Measurements from ENCODE around the gene MICAL3. TPM values are rescaled to one million over a fixed set of nuclear protein-coding genes. Genes with fewer than 3 reads are reported as not detected.

MICAL3 gene
- total and polyA plus RNA-seq, 2 of the 8 experiments (the other 6 are each of a cell fraction or from before 2014, with no cell fraction given): 8.3 to 41.8 TPM

DNA sequence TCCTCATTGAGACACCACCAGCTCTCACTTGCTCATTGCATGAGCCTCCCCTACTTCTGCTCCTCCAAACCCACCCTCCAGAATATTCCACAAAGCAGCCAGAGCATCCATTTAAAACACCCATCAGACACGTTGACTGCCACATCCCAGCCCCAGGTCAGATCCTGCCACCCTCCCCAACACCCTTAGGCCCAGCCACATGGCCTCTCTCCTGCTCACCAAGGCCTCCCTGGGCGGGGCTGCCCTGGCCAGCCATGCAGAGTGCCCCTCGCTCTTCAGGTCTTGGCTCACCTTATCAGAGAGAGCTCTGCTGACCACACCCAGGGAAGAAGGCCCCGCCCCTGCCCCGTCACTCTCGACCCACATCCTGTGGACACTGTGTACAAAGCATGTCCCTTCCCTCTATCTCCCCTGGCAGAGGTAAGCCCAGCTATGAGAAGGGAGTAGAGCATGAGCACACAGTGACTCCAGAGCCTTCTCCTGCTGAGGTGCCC is 106.8 kb downstream of the MICAL3 start:
- DNase-seq (ENCODE audit: low read depth in 1 of 2, low spot score in 2 of 2) (no peak), FAIRE-seq (no peak)
- Histone ChIP-seq H3K36me3 (ENCODE audit: control insufficient read depth in 2 of 4, insufficient read depth in 4 of 4, low read length in 3 of 4) (no peaks in the 10 kb centered on the region), H3K23me2 (ENCODE audit: low read depth, low read length) (no peaks in the 10 kb centered on the region), H3K9me3 (ENCODE audit: insufficient read depth in 2 of 2, low read depth in 1 of 2, low read length in 1 of 2) (no peaks in the 10 kb centered on the region), H2BK15ac (ENCODE audit: low read length) (no peak overlapping the region), H3K4me2 (ENCODE audit: insufficient read depth in 1 of 2, low read depth in 2 of 2, low read length in 2 of 2) (no peak overlapping the region), H3K4me1 (replicated peaks in 1 of 4; ENCODE audit: control insufficient read depth in 3 of 4, insufficient read depth in 4 of 4, low read length in 3 of 4) (peaks cover 13 to 30% (median 17%) of the 10 kb centered on the region in 4 experiments), H4K5ac (ENCODE audit: insufficient read length, low read depth, low read length) (no peak overlapping the region), H3K4me3 (ENCODE audit: extremely low read depth in 1 of 4, insufficient read depth in 2 of 4, low read depth in 3 of 4, low read length in 4 of 4) (no peak overlapping the region), H2BK5ac (ENCODE audit: low read depth, low read length) (no peak overlapping the region), H2AK5ac (ENCODE audit: low read depth, low read length) (no peak overlapping the region; the same call in 1 of the 2 replicates), H3K79me1 (ENCODE audit: low read depth, low read length) (peaks cover 18% of the 10 kb centered on the region; the same call in 1 of the 2 replicates), H4K20me1 (replicated peaks in 1 of 2; ENCODE audit: control insufficient read depth in 1 of 2, insufficient read depth in 2 of 2, low read length in 2 of 2) (peaks cover 6 to 27% of the 10 kb centered on the region in 2 experiments), H3K27ac (ENCODE audit: low read depth, low read length) (no peak overlapping the region), H2BK120ac (replicated peaks; ENCODE audit: low read depth, low read length) (no peak overlapping the region), H3K4ac (replicated peaks; ENCODE audit: insufficient read length, low read depth, low read length) (no peak overlapping the region), H3K14ac (ENCODE audit: insufficient read length) (no peak overlapping the region), H3K18ac (ENCODE audit: extremely low read depth, low read length) (no peak overlapping the region), H3K27me3 (replicated peaks in 1 of 4; ENCODE audit: control insufficient read depth in 3 of 4, extremely low read depth in 1 of 4, insufficient read depth in 3 of 4, low read length in 3 of 4) (no peaks in the 10 kb centered on the region), H2BK20ac (ENCODE audit: low read length) (no peak overlapping the region), H3K23ac (ENCODE audit: insufficient read length) (no peak overlapping the region), H2BK12ac (ENCODE audit: low read depth, low read length) (no peak overlapping the region), H3K79me2 (ENCODE audit: control insufficient read depth in 1 of 2, insufficient read depth in 2 of 2, low read length in 2 of 2) (peaks cover 0 to 62% of the 10 kb centered on the region in 2 experiments; a peak in 2 of 4 replicates), H3K9ac (replicated peaks in 1 of 4; ENCODE audit: extremely low read depth in 1 of 4, low read depth in 3 of 4, low read length in 3 of 4) (no peak overlapping the region), H4K8ac (ENCODE audit: extremely low read depth, insufficient read depth, low read length) (peak overlapping the region; percentile 17), H3K56ac (replicated peaks; ENCODE audit: insufficient read length, low read depth, low read length) (no peak overlapping the region), H2AFZ (ENCODE audit: low read length) (no peak overlapping the region), H4K91ac (replicated peaks; ENCODE audit: insufficient read length, low read length) (no peak overlapping the region)
- ChIA-PET CTCF (ENCODE audit: partially characterized antibody) (interaction anchor here (0.6 to 3.1 kb wide), 7 partner anchors 8 to 158 kb away, joined by 3 to 20 read pairs (median 6); partner anchors contain the start of gene PEX26), POLR2A (ENCODE audit: partially characterized antibody) (interaction anchor here (1.0 kb wide), 1 partner anchor 46 kb away, joined by 3 read pairs; no protein-coding TSS in a partner anchor)
- WGBS, 2 experiments (ENCODE audit: extremely low coverage in 1 of 2, insufficient coverage in 1 of 2, insufficient read length in 1 of 2, insufficient replicate concordance in 2 of 2, low coverage in 1 of 2, low lambda C conversion rate in 2 of 2, missing lambda C conversion rate in 1 of 2): 90% methylated on average over 5 of the region's 6 CpGs; no CpG with 5 or more reads in 1 of the 2 experiments
- TF ChIP-seq, protein P1, sequence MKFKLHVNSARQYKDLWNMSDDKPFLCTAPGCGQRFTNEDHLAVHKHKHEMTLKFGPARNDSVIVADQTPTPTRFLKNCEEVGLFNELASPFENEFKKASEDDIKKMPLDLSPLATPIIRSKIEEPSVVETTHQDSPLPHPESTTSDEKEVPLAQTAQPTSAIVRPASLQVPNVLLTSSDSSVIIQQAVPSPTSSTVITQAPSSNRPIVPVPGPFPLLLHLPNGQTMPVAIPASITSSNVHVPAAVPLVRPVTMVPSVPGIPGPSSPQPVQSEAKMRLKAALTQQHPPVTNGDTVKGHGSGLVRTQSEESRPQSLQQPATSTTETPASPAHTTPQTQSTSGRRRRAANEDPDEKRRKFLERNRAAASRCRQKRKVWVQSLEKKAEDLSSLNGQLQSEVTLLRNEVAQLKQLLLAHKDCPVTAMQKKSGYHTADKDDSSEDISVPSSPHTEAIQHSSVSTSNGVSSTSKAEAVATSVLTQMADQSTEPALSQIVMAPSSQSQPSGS (IDR thresholded peaks at IDR 0.05; ENCODE audit: low read length): no peak
- TF ChIP-seq, protein P2, sequence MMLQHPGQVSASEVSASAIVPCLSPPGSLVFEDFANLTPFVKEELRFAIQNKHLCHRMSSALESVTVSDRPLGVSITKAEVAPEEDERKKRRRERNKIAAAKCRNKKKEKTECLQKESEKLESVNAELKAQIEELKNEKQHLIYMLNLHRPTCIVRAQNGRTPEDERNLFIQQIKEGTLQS (IDR thresholded peaks at IDR 0.05; ENCODE audit: insufficient read depth, low read depth, low read length): no peak
- TF ChIP-seq, protein P3, sequence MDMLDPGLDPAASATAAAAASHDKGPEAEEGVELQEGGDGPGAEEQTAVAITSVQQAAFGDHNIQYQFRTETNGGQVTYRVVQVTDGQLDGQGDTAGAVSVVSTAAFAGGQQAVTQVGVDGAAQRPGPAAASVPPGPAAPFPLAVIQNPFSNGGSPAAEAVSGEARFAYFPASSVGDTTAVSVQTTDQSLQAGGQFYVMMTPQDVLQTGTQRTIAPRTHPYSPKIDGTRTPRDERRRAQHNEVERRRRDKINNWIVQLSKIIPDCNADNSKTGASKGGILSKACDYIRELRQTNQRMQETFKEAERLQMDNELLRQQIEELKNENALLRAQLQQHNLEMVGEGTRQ (IDR thresholded peaks at IDR 0.05; ENCODE audit: low read length): no peak
- TF ChIP-seq POLR2A (IDR thresholded peaks at IDR 0.05; ENCODE audit: control extremely low read depth in 1 of 2, low read depth in 2 of 2, low read length in 2 of 2) (no peak), SAP30 (IDR thresholded peaks at IDR 0.05; ENCODE audit: insufficient read depth, insufficient replicate concordance, low read length) (no peak), RFX5 (IDR thresholded peaks at IDR 0.05; ENCODE audit: borderline replicate concordance, low read depth, low read length) (no peak), NRF1 (IDR thresholded peaks at IDR 0.05; ENCODE audit: low read depth, low read length) (no peak)
